Esophagus squamous epithelium (tissue), 5 donors: ENCODE data around the gene CDC73. TPM values are rescaled to one million over a fixed set of nuclear protein-coding genes. Genes with fewer than 3 reads are reported as not detected.
"Not testable (repeated sequence)": the region's sequence is repeated elsewhere in the genome, so short reads cannot be mapped to it uniquely, and the experiment has no call there.

ENCODE experiments used
- DNase-seq: peaks from one replicate; lab custom pipeline; 2025; lab: John Stamatoyannopoulos, UW
- H3K27ac ChIP-seq, 4 donors: fragments of 200-600 bp; sonication (generic); one replicate each; pipeline ENCODE4 v1.5.1; 2016 to 2019; ENCODE audit warnings: mild to moderate bottlenecking in 1 of 4
- H3K27me3 ChIP-seq, 4 donors: fragments of 200-600 bp; sonication (generic); 1 replicate in 3 of 4; 2 replicates in 1 of 4; pipeline versions ENCODE4 v1.5.1 to v1.6.0; 2017 to 2021; ENCODE audit warnings: antibody characterized with exemption in 1 of 4
- H3K36me3 ChIP-seq, 3 donors: fragments of 200-600 bp; sonication (generic); one replicate each; pipeline ENCODE4 v1.5.1; 2016 to 2019
- H3K4me1 ChIP-seq, 3 donors: fragments of 200-600 bp; sonication (generic); one replicate each; pipeline ENCODE4 v1.5.1; 2017 to 2019
- H3K4me3 ChIP-seq, 4 donors: fragments of 200-600 bp; sonication (generic); 1 replicate in 3 of 4; 2 replicates in 1 of 4; pipeline ENCODE4 v1.5.1; 2016 to 2019; ENCODE audit warnings: mild to moderate bottlenecking in 2 of 4, moderate library complexity in 1 of 4
- H3K9me3 ChIP-seq, 3 donors: fragments of 200-600 bp; sonication (generic); one replicate each; pipeline ENCODE4 v1.5.1; 2016 to 2019
- CTCF ChIP-seq, 6 experiments: fragments of 450-650 bp in 4 of 6; fragments of 200-600 bp in 2 of 6; sonication (generic) in 2 of 6; IDR thresholded peaks; one replicate each; pipeline ENCODE4 v1.5.1; 2016 to 2019; ENCODE audit warnings: antibody characterized with exemption in 6 of 6, mild to moderate bottlenecking in 4 of 6, moderate library complexity in 4 of 6
- POLR2A ChIP-seq, 4 donors: fragments of 450-650 bp; IDR thresholded peaks; one replicate each; pipeline ENCODE4 v1.6.1; 2017; ENCODE audit warnings: antibody characterized with exemption in 4 of 4, mild to moderate bottlenecking in 4 of 4, moderate library complexity in 3 of 4
- WGBS, 2 donors: methylation state at CpG; one replicate each; pipeline ENCODE4 v1.1.5; 2018; 5-methylcytosine and 5-hydroxymethylcytosine counted together
- intact Hi-C: fragments of 100-400 bp; cut with DNase I; formaldehyde crosslinking; loops from one replicate; pipeline ENCODE4 v1.15.0; 2022
- total RNA-seq, 4 donors: library from RNA; depleted of rRNA; stranded (reverse); fragments of >200 nt; gene quantifications; one replicate each; pipeline ENCODE4 v1.1.0, GENCODE V29; 2016
- donor health status: DM: yes; HTN: yes; CAD: no.

CDC73 gene
- total RNA-seq, 4 donors from 2014 or later: 17.3 to 39.5 (median 26.6) TPM

- H3K36me3 ChIP-seq: peaks cover 0 to 2% (median 0%) of the 10 kb centered on the region in 3 donors
- peak overlapping the region in 2 of 4 donors; percentile 1 to 43 for H3K27ac ChIP-seq
- H3K27me3 ChIP-seq: no peaks in the 10 kb centered on the region
- peaks cover 0 to under 1% (median 0%) of the 10 kb centered on the region in 3 donors for H3K9me3 ChIP-seq
- 82 to 87% methylated on average over 1 of the region's 1 CpG for WGBS, 2 donors
- no peak for TF ChIP-seq CTCF (IDR thresholded peaks at IDR 0.05)
- no peak for TF ChIP-seq POLR2A (IDR thresholded peaks at IDR 0.05)
- intact Hi-C loops: no loop called here
- H3K4me3 ChIP-seq: no peak overlapping the region
- no peak for DNase-seq
- H3K4me1 ChIP-seq: peaks cover 0 to 72% (median 6%) of the 10 kb centered on the region in 3 donors
Observed at GRCh38 chr1:193187114-193187513, 65.3 kb downstream of the CDC73 start.

GRCh38 chr1:193188915-193189314 is 67.1 kb downstream of the CDC73 start:
- DNase-seq, H3K27ac ChIP-seq, H3K36me3 ChIP-seq, H3K27me3 ChIP-seq, H3K9me3 ChIP-seq, intact Hi-C loops, H3K4me3 ChIP-seq: not testable (repeated sequence)
- 80 to 81% methylated on average over 7 of the region's 7 CpGs for WGBS, 2 donors
- peaks cover 0 to 56% (median 6%) of the 10 kb centered on the region in 3 donors for H3K4me1 ChIP-seq

GRCh38 chr1:193189442-193190095 is 67.7 kb downstream of the CDC73 start:
- no peak for DNase-seq
- peaks cover 0 to 56% (median 6%) of the 10 kb centered on the region in 3 donors for H3K4me1 ChIP-seq
- peaks cover 0 to 8% (median 5%) of the 10 kb centered on the region in 3 donors for H3K9me3 ChIP-seq
- H3K27ac ChIP-seq: no peak overlapping the region
- TF ChIP-seq POLR2A (IDR thresholded peaks at IDR 0.05) (no peak), CTCF (IDR thresholded peaks at IDR 0.05) (no peak)
- peaks cover 0 to 8% (median 4%) of the 10 kb centered on the region in 3 donors for H3K36me3 ChIP-seq
- no peak overlapping the region for H3K4me3 ChIP-seq
- intact Hi-C loops: no loop called here
- 78 to 83% methylated on average over 3 of the region's 3 CpGs for WGBS, 2 donors
- H3K27me3 ChIP-seq: no peaks in the 10 kb centered on the region

GRCh38 chr1:193190096-193190744 is 68.4 kb downstream of the CDC73 start:
- no peak for DNase-seq
- peak in 2 of 6 experiments; percentile 31 to 40 for TF ChIP-seq CTCF (IDR thresholded peaks at IDR 0.05)
- TF ChIP-seq POLR2A (IDR thresholded peaks at IDR 0.05): no peak
- no peak overlapping the region for H3K27ac ChIP-seq
- no peak overlapping the region for H3K4me3 ChIP-seq
- H3K27me3 ChIP-seq: no peaks in the 10 kb centered on the region
- peaks cover 0 to 8% (median 4%) of the 10 kb centered on the region in 3 donors for H3K36me3 ChIP-seq
- peaks cover 0 to 56% (median 6%) of the 10 kb centered on the region in 3 donors for H3K4me1 ChIP-seq
- H3K9me3 ChIP-seq: peaks cover 0 to 8% (median 5%) of the 10 kb centered on the region in 3 donors
- intact Hi-C loops: no loop called here

GRCh38 chr1:193192586-193192985 is 70.8 kb downstream of the CDC73 start:
- Histone ChIP-seq H3K4me1 (peaks cover 0 to 35% (median 0%) of the 10 kb centered on the region in 3 donors), H3K27me3 (no peaks in the 10 kb centered on the region), H3K36me3 (peaks cover 0 to 8% (median 4%) of the 10 kb centered on the region in 3 donors), H3K9me3 (peaks cover 0 to 8% (median 5%) of the 10 kb centered on the region in 3 donors), H3K27ac (no peak overlapping the region), H3K4me3 (no peak overlapping the region)
- no peak for DNase-seq
- no peak for TF ChIP-seq CTCF (IDR thresholded peaks at IDR 0.05)
- TF ChIP-seq POLR2A (IDR thresholded peaks at IDR 0.05): no peak
- 91 to 92% methylated on average over 8 of the region's 8 CpGs for WGBS, 2 donors
- intact Hi-C loops: no loop called here
